H1 (cell line): ENCODE results near the gene CTDP1. TPM values are rescaled to one million over a fixed set of nuclear protein-coding genes. Genes with fewer than 3 reads are reported as not detected.

Experiments
- ASH2L ChIP-seq: fragments of 200-600, 300-600 bp; sonication (generic); IDR thresholded peaks from one replicate; pipeline ENCODE4 v1.7.1; 2017; ENCODE audit warnings: low read length
- CBX8 ChIP-seq: fragments of 300-800, 300-1000 bp; sonication (generic); IDR thresholded peaks from 2 replicates; pipeline ENCODE4 v1.7.1; 2016; ENCODE audit warnings: low read depth, low read length, borderline replicate concordance
- CHD1 ChIP-seq: IDR thresholded peaks from 2 replicates; pipeline ENCODE4 v1.6.1; 2012; ENCODE audit warnings: low read depth, low read length, improper control_type of control experiment
- EP300 ChIP-seq, 2 experiments: IDR thresholded peaks; 1 replicate in 1 of 2; 2 replicates in 1 of 2; pipeline ENCODE4 v1.6.1; 2011 to 2012; ENCODE audit warnings: low read depth in 2 of 2, low read length in 2 of 2, mild to moderate bottlenecking in 2 of 2, borderline replicate concordance in 1 of 2, inconsistent platforms in 1 of 2, moderate library complexity in 1 of 2
- EZH2 ChIP-seq: fragments of 200-600 bp; sonication (generic); IDR thresholded peaks from 2 replicates; pipeline ENCODE4 v1.7.1; 2012; ENCODE audit warnings: low read depth, mild to moderate bottlenecking, moderate library complexity, low read length, inconsistent platforms; ENCODE audit not compliant: severe bottlenecking
- RAD21 ChIP-seq, 2 experiments: IDR thresholded peaks in 1 of 2; conservative IDR thresholded peaks in 1 of 2; 2 replicates each; pipeline ENCODE4 v1.6.1; 2011; ENCODE audit warnings: low read depth in 2 of 2, low read length in 2 of 2, improper control_type of control experiment in 1 of 2, inconsistent platforms in 1 of 2, mild to moderate bottlenecking in 1 of 2, moderate library complexity in 1 of 2
- SIRT6 ChIP-seq: IDR thresholded peaks from one replicate; pipeline ENCODE4 v1.7.1; 2012; ENCODE audit warnings: low read length, inconsistent platforms
- polyA plus RNA-seq, 7 experiments: library from polyadenylated mRNA; depleted of rRNA in 3 of 7; stranded (reverse) in 5 of 7; unstranded in 2 of 7; fragments of >200 nt in 5 of 7; fragments of 200-250 nt in 2 of 7; gene quantifications; 1 replicate in 5 of 7; 2 replicates in 1 of 7; 4 replicates in 1 of 7; pipeline versions ENCODE4 v1.2.1 to v1.2.3, GENCODE V29; 2011 to 2013; ENCODE audit warnings: missing spikeins in 2 of 7, mixed read lengths in 2 of 7
- total RNA-seq: library from RNA; stranded (reverse); fragmentation: NEBNext Ultra II Directional; extraction: Animal tissue kit (Norgen Biotek cat#: 25700); gene quantifications from 2 replicates; pipeline ENCODE4 v1.2.1, GENCODE V29; 2021
- TF ChIP-seq, protein P1 (sequence below): fragments of 300-600 bp; sonication (generic); IDR thresholded peaks from 2 replicates; pipeline ENCODE4 v1.7.1; 2012; ENCODE audit warnings: low read length, moderate library complexity, mild to moderate bottlenecking, inconsistent platforms; ENCODE audit not compliant: insufficient replicate concordance

The CTDP1 gene
- total and polyA plus RNA-seq, 2 of the 8 experiments (the other 6 are each of a cell fraction or from before 2014, with no cell fraction given): 16.6 to 37.0 TPM

DNA sequence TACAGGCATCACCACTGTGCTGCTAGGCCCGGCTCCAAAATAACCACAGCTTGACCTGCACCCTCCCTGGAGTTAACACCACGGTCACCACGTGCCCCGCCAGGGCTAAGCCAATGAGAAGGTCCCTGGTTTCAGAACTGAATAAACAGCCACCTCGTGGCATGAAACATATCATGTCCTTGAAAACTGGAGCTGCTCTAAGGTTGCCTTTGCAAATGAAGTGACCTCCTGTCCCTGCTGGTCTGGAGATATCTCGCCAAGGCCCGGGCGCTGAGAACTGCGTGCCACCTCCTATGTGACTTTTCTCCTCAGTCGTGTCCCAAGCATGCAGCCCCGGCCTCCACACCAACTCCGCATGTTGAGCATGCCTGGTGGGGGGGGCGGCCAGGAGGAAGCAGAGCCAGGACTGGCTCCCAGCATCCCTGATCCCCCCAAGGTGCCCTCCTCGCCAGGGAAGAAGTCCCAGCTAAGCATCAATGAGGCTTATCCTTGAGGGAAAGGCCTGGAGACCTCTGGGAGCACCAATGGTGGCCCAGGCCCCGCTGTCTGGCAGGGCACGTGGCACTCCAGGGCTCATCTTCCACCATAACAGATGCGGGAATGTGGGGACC lies 101.8 kb downstream of the CTDP1 start (continued):
- TF ChIP-seq, protein P1, sequence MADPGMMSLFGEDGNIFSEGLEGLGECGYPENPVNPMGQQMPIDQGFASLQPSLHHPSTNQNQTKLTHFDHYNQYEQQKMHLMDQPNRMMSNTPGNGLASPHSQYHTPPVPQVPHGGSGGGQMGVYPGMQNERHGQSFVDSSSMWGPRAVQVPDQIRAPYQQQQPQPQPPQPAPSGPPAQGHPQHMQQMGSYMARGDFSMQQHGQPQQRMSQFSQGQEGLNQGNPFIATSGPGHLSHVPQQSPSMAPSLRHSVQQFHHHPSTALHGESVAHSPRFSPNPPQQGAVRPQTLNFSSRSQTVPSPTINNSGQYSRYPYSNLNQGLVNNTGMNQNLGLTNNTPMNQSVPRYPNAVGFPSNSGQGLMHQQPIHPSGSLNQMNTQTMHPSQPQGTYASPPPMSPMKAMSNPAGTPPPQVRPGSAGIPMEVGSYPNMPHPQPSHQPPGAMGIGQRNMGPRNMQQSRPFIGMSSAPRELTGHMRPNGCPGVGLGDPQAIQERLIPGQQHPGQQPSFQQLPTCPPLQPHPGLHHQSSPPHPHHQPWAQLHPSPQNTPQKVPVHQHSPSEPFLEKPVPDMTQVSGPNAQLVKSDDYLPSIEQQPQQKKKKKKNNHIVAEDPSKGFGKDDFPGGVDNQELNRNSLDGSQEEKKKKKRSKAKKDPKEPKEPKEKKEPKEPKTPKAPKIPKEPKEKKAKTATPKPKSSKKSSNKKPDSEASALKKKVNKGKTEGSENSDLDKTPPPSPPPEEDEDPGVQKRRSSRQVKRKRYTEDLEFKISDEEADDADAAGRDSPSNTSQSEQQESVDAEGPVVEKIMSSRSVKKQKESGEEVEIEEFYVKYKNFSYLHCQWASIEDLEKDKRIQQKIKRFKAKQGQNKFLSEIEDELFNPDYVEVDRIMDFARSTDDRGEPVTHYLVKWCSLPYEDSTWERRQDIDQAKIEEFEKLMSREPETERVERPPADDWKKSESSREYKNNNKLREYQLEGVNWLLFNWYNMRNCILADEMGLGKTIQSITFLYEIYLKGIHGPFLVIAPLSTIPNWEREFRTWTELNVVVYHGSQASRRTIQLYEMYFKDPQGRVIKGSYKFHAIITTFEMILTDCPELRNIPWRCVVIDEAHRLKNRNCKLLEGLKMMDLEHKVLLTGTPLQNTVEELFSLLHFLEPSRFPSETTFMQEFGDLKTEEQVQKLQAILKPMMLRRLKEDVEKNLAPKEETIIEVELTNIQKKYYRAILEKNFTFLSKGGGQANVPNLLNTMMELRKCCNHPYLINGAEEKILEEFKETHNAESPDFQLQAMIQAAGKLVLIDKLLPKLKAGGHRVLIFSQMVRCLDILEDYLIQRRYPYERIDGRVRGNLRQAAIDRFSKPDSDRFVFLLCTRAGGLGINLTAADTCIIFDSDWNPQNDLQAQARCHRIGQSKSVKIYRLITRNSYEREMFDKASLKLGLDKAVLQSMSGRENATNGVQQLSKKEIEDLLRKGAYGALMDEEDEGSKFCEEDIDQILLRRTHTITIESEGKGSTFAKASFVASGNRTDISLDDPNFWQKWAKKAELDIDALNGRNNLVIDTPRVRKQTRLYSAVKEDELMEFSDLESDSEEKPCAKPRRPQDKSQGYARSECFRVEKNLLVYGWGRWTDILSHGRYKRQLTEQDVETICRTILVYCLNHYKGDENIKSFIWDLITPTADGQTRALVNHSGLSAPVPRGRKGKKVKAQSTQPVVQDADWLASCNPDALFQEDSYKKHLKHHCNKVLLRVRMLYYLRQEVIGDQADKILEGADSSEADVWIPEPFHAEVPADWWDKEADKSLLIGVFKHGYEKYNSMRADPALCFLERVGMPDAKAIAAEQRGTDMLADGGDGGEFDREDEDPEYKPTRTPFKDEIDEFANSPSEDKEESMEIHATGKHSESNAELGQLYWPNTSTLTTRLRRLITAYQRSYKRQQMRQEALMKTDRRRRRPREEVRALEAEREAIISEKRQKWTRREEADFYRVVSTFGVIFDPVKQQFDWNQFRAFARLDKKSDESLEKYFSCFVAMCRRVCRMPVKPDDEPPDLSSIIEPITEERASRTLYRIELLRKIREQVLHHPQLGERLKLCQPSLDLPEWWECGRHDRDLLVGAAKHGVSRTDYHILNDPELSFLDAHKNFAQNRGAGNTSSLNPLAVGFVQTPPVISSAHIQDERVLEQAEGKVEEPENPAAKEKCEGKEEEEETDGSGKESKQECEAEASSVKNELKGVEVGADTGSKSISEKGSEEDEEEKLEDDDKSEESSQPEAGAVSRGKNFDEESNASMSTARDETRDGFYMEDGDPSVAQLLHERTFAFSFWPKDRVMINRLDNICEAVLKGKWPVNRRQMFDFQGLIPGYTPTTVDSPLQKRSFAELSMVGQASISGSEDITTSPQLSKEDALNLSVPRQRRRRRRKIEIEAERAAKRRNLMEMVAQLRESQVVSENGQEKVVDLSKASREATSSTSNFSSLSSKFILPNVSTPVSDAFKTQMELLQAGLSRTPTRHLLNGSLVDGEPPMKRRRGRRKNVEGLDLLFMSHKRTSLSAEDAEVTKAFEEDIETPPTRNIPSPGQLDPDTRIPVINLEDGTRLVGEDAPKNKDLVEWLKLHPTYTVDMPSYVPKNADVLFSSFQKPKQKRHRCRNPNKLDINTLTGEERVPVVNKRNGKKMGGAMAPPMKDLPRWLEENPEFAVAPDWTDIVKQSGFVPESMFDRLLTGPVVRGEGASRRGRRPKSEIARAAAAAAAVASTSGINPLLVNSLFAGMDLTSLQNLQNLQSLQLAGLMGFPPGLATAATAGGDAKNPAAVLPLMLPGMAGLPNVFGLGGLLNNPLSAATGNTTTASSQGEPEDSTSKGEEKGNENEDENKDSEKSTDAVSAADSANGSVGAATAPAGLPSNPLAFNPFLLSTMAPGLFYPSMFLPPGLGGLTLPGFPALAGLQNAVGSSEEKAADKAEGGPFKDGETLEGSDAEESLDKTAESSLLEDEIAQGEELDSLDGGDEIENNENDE: no peak
- no peak for TF ChIP-seq ASH2L
- TF ChIP-seq EZH2: no peak
- no peak for TF ChIP-seq SIRT6
- no peak for TF ChIP-seq CBX8
- no peak for TF ChIP-seq EP300 (IDR thresholded peaks at IDR 0.05; ENCODE audit: borderline replicate concordance in 1 of 2, low read depth in 2 of 2, low read length in 2 of 2)
- TF ChIP-seq RAD21 (IDR thresholded peaks at IDR 0.05 in 1 of 2, conservative IDR thresholded peaks at IDR 0.05 in 1 of 2; ENCODE audit: low read depth in 2 of 2, low read length in 2 of 2): no peak
- no peak for TF ChIP-seq CHD1
